Mammary microvascular endothelial cell (primary cell): ENCODE data around the gene GDPD4. TPM values are rescaled to one million over a fixed set of nuclear protein-coding genes. Genes with fewer than 3 reads are reported as not detected.

Source experiments
- total RNA-seq: library from RNA; depleted of rRNA; stranded (reverse); fragments of >200 nt; gene quantifications from 2 replicates; pipeline ENCODE4 v1.2.3, GENCODE V29; 2015

The GDPD4 gene, protein sequence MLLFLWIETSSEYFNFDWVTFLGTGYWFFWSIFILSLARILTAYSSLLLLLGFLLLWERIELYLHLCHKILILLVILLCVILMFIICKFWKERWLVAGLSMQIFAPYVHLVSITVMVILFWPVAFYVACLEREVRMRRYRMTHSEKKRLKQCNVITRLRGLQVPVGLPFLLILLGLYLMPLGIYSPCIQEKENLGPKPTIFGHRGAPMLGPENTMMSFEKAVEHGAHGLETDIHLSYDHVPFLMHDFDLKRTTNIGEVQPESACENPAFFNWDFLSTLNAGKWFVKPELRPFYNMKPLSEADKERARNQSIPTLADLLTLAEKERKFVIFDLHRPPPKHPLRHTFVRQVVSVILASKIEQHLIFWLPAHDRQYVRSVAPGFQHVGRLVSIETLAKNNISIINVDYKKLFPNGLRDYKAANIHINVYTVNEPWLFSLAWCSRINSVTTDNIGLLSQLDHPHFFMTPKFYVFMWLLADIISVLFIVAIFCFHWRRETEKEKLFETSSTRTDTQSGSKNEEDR
- total RNA-seq, result not detected in 2 replicates

DNA sequence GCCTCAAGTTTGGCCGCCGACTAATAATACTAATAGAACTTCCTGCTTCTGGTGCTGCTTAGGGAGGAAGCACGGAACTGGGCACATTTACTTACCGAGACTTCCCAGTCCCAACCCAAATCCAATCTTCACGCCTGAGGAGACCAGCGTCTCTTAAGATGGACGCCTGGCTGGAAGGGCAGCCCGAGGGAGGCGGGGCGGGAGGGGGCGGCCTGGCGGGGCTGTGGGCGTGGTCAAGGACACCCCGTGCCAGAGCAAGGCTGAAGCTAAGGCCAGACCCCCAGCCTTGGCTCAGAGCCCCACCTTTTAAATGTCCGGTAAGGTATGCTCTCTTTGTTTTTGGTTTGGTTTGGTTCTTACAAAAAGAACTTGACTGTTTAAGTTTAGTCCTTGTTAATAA, at the start of gene GDPD4:
Gene GDPD4, minus strand, starts transcription at position 177 of the 400 bp plus-strand sequence. CDS start 16,549 bp downstream, outside the sequence.

Other genes with a start within 250 kb of the GDPD4 start
- 3.9 and 4.1 TPM in 2 replicates for gene CAPN5, start 234.7 kb downstream of the GDPD4 start, total RNA-seq
- not detected in 2 replicates for gene OMP, start 198.8 kb downstream of the GDPD4 start, total RNA-seq
- gene MYO7A, start 173.4 kb downstream of the GDPD4 start, total RNA-seq, result 0.69 and 0.80 TPM in 2 replicates
- 1.4 and 2.0 TPM in 2 replicates for gene PAK1, start 172.4 kb upstream of the GDPD4 start, total RNA-seq